Measurements from ENCODE around the gene ZNF367.
A peak's percentile ranks its signal among the peaks of the same experiment; 100 is the strongest.
"Not testable (repeated sequence)": the region's sequence is repeated elsewhere in the genome, so short reads cannot be mapped to it uniquely, and the experiment has no call there.

The ZNF367 gene

DNA sequence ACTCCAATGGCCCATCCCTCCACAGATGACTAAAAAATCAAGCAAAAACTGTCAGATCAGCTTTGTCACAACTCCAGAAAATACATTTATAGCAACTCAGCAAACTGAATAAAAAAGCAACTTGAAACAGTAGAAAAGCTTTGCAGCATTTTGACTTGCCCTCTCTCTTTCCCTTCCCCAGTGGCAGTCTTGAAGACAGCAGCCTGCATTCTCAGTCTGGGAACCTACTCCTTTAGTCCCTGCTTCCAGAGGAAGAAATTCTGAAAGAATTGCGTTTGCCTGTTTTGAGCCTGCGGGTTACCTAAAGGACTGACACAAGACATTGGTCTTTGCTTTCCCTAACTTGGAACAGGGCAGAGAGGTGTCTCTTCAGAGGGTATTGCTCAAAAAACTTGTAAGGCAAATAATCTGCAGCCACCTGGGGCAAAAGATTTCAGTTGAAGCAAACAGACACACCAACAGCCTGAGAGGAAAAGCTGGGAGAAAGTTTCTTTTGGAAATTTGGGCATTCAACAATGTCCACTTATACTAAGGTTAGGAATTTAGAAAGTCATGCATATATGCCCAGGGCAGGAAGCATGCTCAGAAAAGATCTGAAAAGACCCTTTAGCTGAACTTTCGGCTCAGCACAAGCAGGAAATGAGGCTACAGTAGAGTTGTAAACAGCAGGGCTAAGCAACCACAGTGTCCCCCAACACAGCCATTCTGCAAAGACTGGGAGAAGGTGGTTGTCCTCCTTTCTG is 19.4 kb downstream of the ZNF367 start:
- DNase-seq, result peak; percentile 17

GRCh38 chr9:96395964-96396363 is 22.2 kb downstream of the ZNF367 start:
- no peak for DNase-seq

DNA sequence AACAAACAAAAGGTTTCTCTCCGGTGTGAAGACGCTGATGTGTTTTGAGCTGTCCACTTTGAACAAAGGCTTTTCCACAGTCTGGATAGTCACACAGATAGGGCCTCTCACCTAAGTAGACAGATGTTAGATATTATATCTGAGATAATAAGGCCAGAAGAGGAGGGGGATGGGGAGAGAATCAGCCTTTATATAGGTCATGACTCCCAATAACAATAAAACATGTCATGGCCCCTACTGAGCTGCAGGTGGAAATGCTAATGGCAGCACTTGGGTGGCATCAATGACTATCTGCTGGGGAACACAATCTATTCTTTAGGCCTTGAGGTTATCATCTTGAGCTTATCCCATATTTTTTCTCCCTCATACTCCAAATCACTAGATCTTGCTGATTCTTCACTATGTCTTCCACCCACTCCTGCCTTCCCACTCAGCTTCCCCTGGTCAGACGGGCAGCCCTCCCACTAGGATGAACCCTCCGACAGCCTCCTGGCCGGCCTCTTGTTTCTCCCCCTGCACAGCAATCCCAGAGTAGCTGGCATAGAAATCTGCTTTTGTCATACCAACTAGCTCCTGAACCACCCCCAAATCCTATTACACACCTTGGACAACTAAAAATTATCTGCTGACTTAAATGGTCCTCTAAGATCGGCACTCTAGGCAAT is 23.2 kb downstream of the ZNF367 start:
- no peak for DNase-seq

DNA sequence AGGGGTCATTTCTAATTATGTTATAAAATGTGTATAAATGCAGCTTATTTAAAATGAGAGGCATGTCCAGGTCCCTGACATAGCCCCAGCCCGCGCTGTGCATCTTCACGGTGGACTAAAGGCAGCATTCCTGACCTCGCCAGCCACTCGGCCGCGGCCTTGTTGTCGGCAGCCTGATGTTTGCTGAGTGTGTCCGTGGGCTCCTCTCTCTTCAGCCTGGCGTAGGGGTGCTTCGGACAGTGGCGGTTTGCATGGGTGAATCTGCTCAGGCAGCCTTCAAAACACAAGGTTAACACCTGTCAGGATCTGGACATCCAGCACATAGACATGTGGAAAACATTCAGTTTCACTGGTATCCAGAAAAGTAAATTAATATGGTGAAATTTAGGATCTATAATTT is 25.9 kb downstream of the ZNF367 start:
- no peak for DNase-seq

- DNase-seq, result no peak
These were observed 27.0 kb downstream of the ZNF367 start for GRCh38 chr9:96391021-96391765.

- DNase-seq, result no peak
These were observed 30.0 kb downstream of the ZNF367 start for GRCh38 chr9:96388144-96388543.

- no peak for DNase-seq
These were observed 32.0 kb downstream of the ZNF367 start for GRCh38 chr9:96386157-96386556.

DNA sequence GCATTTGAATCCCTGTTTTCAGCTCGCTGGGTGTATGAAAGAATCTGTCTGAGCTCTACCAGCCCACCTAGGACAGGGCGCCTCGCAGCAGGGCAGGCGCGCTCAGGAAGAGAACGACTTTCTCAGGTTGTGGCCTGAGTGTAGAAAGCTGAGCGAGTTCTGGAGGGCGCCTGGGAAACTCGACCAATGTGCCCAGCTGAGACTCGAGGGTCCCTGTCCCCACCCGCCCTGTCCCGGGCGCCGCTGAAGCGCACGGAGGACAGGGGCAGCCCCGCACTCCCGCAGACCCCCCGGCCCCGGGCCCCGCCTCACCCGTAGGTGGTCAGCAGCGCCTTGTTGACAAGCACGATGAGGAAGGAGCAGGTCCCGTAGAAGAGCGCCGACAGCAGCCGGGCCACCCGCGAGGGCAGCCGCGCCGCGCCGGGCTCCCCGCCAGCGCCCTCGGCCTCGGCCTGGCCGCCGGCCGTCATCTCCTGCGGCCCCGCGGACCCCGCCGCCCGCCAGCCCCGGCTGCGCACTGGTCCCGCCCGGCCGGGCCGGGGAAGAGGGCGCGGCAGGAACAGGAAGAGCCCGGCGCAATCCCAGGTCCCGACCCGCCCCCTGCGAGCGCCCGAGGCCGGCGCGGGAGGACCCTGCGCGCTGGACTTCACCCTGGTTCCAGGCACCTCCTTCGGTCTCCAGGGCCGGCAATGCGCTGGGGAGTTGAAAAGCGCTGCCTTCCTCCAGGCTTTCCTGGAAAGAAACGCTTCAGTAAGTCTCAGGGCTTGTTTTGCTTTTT is 34.8 kb downstream of the ZNF367 start, which contains the start of gene SLC35D2:
Gene SLC35D2, minus strand, starts transcription at position 547 of the 778 bp plus-strand sequence. Its CDS starts 77 bp downstream, at position 470.
- DNase-seq, result peak; percentile 62

- no peak for DNase-seq
These were observed 35.4 kb downstream of the ZNF367 start for GRCh38 chr9:96382839-96383164.

DNA sequence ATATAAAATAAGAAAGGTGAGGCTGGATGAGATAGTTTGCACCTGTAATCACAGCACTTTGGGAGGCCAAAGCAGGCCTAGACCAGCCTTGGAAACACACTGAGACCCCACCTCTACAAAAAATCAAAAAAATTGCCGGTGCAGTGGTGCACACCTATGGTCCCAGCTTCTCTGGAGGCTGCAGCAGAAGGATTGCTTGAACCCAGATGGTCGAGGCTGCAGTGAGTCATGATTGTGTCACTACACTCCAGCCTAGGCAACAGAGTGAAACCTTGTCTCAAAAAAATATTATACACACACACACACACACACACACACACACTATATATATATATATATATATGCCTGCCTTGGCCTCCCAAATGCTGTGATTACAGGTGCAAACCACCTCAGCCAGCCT is 36.0 kb downstream of the ZNF367 start:
- no peak for DNase-seq

- DNase-seq, result no peak
These were observed 36.5 kb downstream of the ZNF367 start for GRCh38 chr9:96381696-96382095.

GRCh38 chr9:96381125-96381524 is 37.0 kb downstream of the ZNF367 start:
- DNase-seq, result no peak

DNA sequence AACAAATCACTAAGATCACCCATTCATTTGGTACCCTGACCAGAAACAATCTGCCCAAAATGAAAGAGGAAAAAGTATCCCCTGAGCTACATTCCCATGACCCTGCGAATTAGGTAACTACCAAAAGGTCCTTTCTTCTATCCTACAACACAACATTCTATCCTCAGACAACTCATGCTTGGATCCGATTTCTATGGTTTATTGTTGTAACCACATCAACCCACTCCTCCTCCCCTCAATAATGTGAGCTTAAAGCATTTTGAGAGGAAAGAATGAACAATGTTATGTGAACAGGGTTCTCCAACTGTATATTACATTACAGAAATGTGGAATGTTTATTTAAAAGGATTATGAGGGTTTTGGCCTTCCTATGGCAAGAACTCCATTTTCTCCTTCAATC is 38.7 kb downstream of the ZNF367 start:
- no peak for DNase-seq

- no peak for DNase-seq
These were observed 40.0 kb downstream of the ZNF367 start for GRCh38 chr9:96378187-96378586.

- DNase-seq, result no peak
These were observed 41.0 kb downstream of the ZNF367 start for GRCh38 chr9:96376891-96377874.

GRCh38 chr9:96375507-96375906 is 42.7 kb downstream of the ZNF367 start:
- DNase-seq, result not testable (repeated sequence)

DNA sequence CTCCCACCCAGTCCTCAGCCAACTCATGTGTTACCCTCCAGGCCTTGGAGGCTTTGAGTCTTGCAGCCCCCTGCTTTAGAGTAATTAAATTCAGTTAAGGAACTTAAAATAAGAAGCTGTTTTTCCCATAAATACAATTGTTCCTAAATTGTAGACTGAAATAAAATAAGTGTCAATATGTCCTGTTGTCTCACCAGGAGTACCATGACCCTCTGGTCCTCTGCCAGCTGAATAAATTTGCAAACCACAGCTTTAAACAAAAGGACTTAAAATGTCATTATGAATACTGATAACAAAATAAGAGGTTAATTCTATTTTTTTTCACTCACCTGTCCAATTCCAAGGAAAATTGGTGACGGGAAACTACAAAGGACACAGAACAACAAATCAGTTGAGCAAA is 50.2 kb downstream of the ZNF367 start:
- DNase-seq, result no peak

DNA sequence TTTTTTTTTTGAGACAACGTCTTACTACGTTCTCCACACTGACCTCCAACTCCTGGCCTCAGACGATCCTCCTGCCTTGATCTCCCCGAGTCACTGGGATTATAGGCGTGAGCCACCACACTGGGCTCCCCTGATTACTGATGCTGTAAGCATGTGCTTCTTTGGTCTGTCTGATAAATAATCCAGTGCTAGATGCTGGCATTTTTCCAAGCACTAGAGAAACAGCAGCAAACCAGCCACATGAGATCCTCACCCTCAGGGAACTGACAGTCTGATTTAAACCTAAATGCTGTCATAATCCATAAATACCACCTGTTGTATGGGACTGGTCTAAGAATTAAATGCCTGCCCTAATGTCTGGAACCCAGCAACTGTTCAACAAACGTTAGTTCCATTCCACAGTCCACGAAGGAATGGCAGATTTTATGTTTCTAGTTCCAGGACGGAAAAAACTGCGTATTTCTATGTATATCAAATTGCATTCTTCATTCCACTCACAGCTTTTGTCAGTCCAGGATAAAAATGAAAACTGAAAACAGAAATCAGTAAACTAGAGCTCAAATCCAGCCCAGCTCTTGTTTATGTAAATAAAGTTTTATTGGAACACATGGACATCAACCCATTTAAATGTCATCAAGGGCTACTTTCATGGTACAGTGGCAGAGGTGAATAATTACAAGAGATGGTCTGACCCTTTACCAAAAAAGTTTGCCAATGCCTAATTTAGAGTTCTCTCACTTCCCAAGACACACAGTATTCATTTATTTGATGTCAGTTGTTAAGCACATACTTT is 54.8 kb downstream of the ZNF367 start:
- peak; percentile 50 for DNase-seq

- not testable (repeated sequence) for DNase-seq
These were observed 56.1 kb downstream of the ZNF367 start for GRCh38 chr9:96362119-96362518.

DNA sequence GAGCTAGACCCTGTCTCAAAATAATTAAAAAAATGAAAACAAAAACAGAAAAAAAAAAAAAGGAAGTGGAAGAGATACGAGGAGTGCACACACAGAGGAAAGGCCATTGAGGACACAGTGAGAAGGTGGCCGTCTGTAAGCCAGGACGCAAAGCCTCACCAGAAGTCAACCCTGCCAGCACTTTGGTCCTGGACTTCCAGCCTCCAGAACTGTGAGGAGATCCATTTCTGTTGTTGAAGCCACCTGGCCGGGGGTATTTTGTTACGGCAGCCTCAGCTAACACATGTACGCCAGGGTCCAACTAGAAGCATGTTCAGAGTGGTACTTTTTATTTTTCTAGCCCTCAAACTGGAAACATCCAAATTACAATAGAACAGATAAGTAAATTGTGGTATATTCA is 56.5 kb downstream of the ZNF367 start:
- no peak for DNase-seq

DNA sequence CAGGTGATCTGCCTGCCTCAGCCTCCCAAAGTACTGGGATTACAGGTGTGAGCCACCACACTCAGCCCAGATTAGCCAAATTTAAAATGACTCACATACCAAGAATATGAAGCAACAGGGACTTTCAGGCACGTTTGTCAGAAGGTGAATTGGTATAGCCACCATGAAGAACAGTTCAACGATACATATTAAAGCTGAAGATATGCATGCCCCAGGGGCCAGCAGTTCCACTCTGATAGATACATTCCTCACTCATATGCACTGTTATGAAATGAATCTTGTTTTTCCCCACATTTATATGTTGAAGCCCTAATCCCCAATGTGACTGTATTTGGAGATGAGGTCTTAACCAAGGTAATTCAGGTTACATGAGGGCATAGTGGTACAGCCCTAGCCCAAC is 57.2 kb downstream of the ZNF367 start:
- no peak for DNase-seq
